H9 (cell line): ENCODE measurements around the gene NOVA2. TPM values are rescaled to one million over a fixed set of nuclear protein-coding genes. Genes with fewer than 3 reads are reported as not detected.

ENCODE experiments used
- DNase-seq: peaks from one replicate; pipeline ENCODE4 v3.0.0-alpha.2; 2017
- H2AFZ ChIP-seq: one replicate; pipeline ENCODE4 v1.6.1; 2013; ENCODE audit warnings: mild to moderate bottlenecking, low read length, control low read depth, moderate library complexity
- H2AK5ac ChIP-seq: 2 replicates; pipeline ENCODE4 v1.6.1; 2013; ENCODE audit warnings: low read length, control low read depth, mixed read lengths; ENCODE audit not compliant: insufficient read length
- H2BK120ac ChIP-seq: one replicate; pipeline ENCODE4 v1.6.1; 2013; ENCODE audit warnings: low read depth, mild to moderate bottlenecking, low read length, control low read depth, inconsistent platforms; ENCODE audit not compliant: poor library complexity, severe bottlenecking
- H2BK12ac ChIP-seq: 2 replicates; pipeline ENCODE4 v1.6.1; 2013; ENCODE audit warnings: low read length, control low read depth, mixed read lengths, low read depth; ENCODE audit not compliant: insufficient read length
- H2BK15ac ChIP-seq: 2 replicates; pipeline ENCODE4 v1.6.1; 2013; ENCODE audit warnings: low read depth, low read length, control low read depth
- H2BK20ac ChIP-seq: one replicate; pipeline ENCODE4 v1.6.1; 2013; ENCODE audit warnings: low read depth, mild to moderate bottlenecking, low read length, control low read depth, inconsistent platforms; ENCODE audit not compliant: poor library complexity, severe bottlenecking
- H2BK5ac ChIP-seq: 2 replicates; pipeline ENCODE4 v1.6.1; 2013; ENCODE audit warnings: low read length, control low read depth, mixed read lengths; ENCODE audit not compliant: insufficient read length
- H3K14ac ChIP-seq: 2 replicates; pipeline ENCODE4 v1.6.1; 2013; ENCODE audit warnings: low read length, control low read depth; ENCODE audit not compliant: insufficient read depth
- H3K18ac ChIP-seq: 2 replicates; pipeline ENCODE4 v1.6.1; 2013; ENCODE audit warnings: low read depth, mild to moderate bottlenecking, mixed read lengths, low read length, control low read depth; ENCODE audit not compliant: insufficient read length
- H3K23ac ChIP-seq: 2 replicates; pipeline ENCODE4 v1.6.1; 2013; ENCODE audit warnings: low read length, control low read depth, mixed read lengths, low read depth; ENCODE audit not compliant: insufficient read length
- H3K23me2 ChIP-seq: 2 replicates; pipeline ENCODE4 v1.6.1; 2013; ENCODE audit warnings: low read depth, mild to moderate bottlenecking, mixed read lengths, low read length, control low read depth; ENCODE audit not compliant: insufficient read length, poor library complexity, severe bottlenecking
- H3K27ac ChIP-seq: 2 replicates; pipeline ENCODE4 v1.5.1; 2013; ENCODE audit warnings: low read length, control low read depth, mixed read lengths, low read depth; ENCODE audit not compliant: insufficient read length
- H3K27me3 ChIP-seq: 2 replicates; pipeline ENCODE4 v1.6.1; 2013; ENCODE audit warnings: low read length, control low read depth, inconsistent platforms; ENCODE audit not compliant: insufficient read depth
- H3K4ac ChIP-seq: 2 replicates; pipeline ENCODE4 v1.6.1; 2013; ENCODE audit warnings: low read depth, mild to moderate bottlenecking, control low read depth, inconsistent platforms, low read length, moderate library complexity
- H3K4me1 ChIP-seq: 2 replicates; pipeline ENCODE4 v1.6.1; 2013; ENCODE audit warnings: low read length, control low read depth, inconsistent platforms; ENCODE audit not compliant: insufficient read depth
- H3K4me2 ChIP-seq: 2 replicates; pipeline ENCODE4 v1.6.1; 2013; ENCODE audit warnings: low read length, control low read depth, mixed read lengths; ENCODE audit not compliant: insufficient read length, insufficient read depth
- H3K56ac ChIP-seq: 2 replicates; pipeline ENCODE4 v1.6.1; 2013; ENCODE audit warnings: low read depth, mild to moderate bottlenecking, mixed read lengths, low read length, control low read depth; ENCODE audit not compliant: insufficient read length
- H3K79me1 ChIP-seq: 2 replicates; pipeline ENCODE4 v1.6.1; 2013; ENCODE audit warnings: low read depth, mild to moderate bottlenecking, moderate library complexity, low read length, control low read depth, inconsistent platforms; ENCODE audit not compliant: insufficient read depth, poor library complexity, severe bottlenecking
- H3K79me2 ChIP-seq: 2 replicates; pipeline ENCODE4 v1.6.1; 2013; ENCODE audit warnings: low read length, control low read depth, inconsistent platforms; ENCODE audit not compliant: insufficient read depth
- H3K9ac ChIP-seq: 2 replicates; pipeline ENCODE4 v1.6.1; 2013; ENCODE audit warnings: low read length, control low read depth, mixed read lengths; ENCODE audit not compliant: insufficient read length; ENCODE audit errors: extremely low read depth
- H3K9me3 ChIP-seq: one replicate; pipeline ENCODE4 v1.6.1; 2013; ENCODE audit warnings: low read depth, low read length, inconsistent platforms; ENCODE audit not compliant: control insufficient read depth
- H3T11ph ChIP-seq: one replicate; pipeline ENCODE4 v1.6.1; 2013; ENCODE audit warnings: mild to moderate bottlenecking, low read length, control low read depth, inconsistent platforms
- H4K20me1 ChIP-seq: one replicate; pipeline ENCODE4 v1.6.1; 2013; ENCODE audit not compliant: control insufficient read depth, insufficient read length, insufficient read depth
- H4K5ac ChIP-seq: 2 replicates; pipeline ENCODE4 v1.6.1; 2013; ENCODE audit warnings: low read depth, mild to moderate bottlenecking, mixed read lengths, low read length, control low read depth; ENCODE audit not compliant: insufficient read length
- H4K8ac ChIP-seq: replicated peaks from 2 replicates; pipeline ENCODE4 v1.6.1; 2013; ENCODE audit warnings: low read length, control low read depth, mixed read lengths, low read depth; ENCODE audit not compliant: insufficient read length
- H4K91ac ChIP-seq: 2 replicates; pipeline ENCODE4 v1.6.1; 2013; ENCODE audit warnings: low read depth, mild to moderate bottlenecking, moderate library complexity, mixed read lengths, low read length, control low read depth; ENCODE audit not compliant: insufficient read length
- H3K27ac Mint-ChIP-seq, 3 experiments: 2 replicates in 2 of 3; 3 replicates in 1 of 3; pipeline ENCODE4 v1.8.0; 2020 to 2021; ENCODE audit warnings: mixed read lengths in 3 of 3, mild to moderate bottlenecking in 1 of 3, moderate library complexity in 1 of 3
- H3K27me3 Mint-ChIP-seq: 2 replicates; pipeline ENCODE4 v1.8.0; 2021; ENCODE audit warnings: low read depth, mild to moderate bottlenecking, moderate library complexity, mixed read lengths
- H3K36me3 Mint-ChIP-seq, 3 experiments: 2 replicates in 2 of 3; 3 replicates in 1 of 3; pipeline ENCODE4 v1.8.0; 2020 to 2021; ENCODE audit warnings: low read depth in 3 of 3, mixed read lengths in 3 of 3; ENCODE audit not compliant: insufficient read depth in 1 of 3
- H3K4me1 Mint-ChIP-seq, 2 experiments: 2 replicates each; pipeline ENCODE4 v1.8.0; 2020; ENCODE audit warnings: mixed read lengths in 2 of 2
- H3K4me3 Mint-ChIP-seq, 2 experiments: 2 replicates in 1 of 2; 3 replicates in 1 of 2; pipeline ENCODE4 v1.8.0; 2020 to 2021; ENCODE audit warnings: mild to moderate bottlenecking in 2 of 2, mixed read lengths in 2 of 2, moderate library complexity in 1 of 2
- H3K9me3 Mint-ChIP-seq, 2 experiments: 2 replicates in 1 of 2; 3 replicates in 1 of 2; pipeline ENCODE4 v1.8.0; 2020; ENCODE audit warnings: mild to moderate bottlenecking in 2 of 2, mixed read lengths in 2 of 2, moderate library complexity in 1 of 2
- CTCF ChIP-seq: fragments of 200-600 bp; sonication (generic); conservative IDR thresholded peaks from 3 replicates; pipeline ENCODE4 v1.8.0; 2021; ENCODE audit warnings: antibody characterized with exemption, mild to moderate bottlenecking
- WGBS: extraction: QIAGEN DNeasy Blood & Tissue Kit; methylation state at CpG from one replicate; pipeline ENCODE4 v1.1.7; 2013; ENCODE audit warnings: missing lambda C conversion rate, low lambda C conversion rate, mixed read lengths; ENCODE audit not compliant: insufficient read length; ENCODE audit errors: extremely low coverage; 5-methylcytosine and 5-hydroxymethylcytosine counted together
- total RNA-seq: library from RNA; stranded (reverse); gene quantifications from 2 replicates; pipeline ENCODE4 v1.2.1, GENCODE V29; 2021

The NOVA2 gene
- total RNA-seq, 1 experiment from 2014 or later = 8.8 TPM

GRCh38 chr19:45918721-45919120, 54.9 kb downstream of the NOVA2 start:
- Histone ChIP-seq H3K18ac (no peak overlapping the region), H4K91ac (no peak overlapping the region), H3K56ac (no peak overlapping the region), H2BK20ac (no peak overlapping the region), H2BK12ac (no peak overlapping the region), H3K4ac (no peak overlapping the region), H3T11ph (no peak overlapping the region), H2AFZ (no peak overlapping the region), H3K27ac (no peak overlapping the region), H3K27me3 (no peaks in the 10 kb centered on the region), H4K8ac (no peak overlapping the region), H3K23me2 (no peaks in the 10 kb centered on the region), H3K9ac (no peak overlapping the region), H3K9me3 (no peaks in the 10 kb centered on the region), H2BK120ac (no peak overlapping the region), H3K79me1 (no peaks in the 10 kb centered on the region), H3K79me2 (no peaks in the 10 kb centered on the region), H3K4me2 (no peak overlapping the region), H4K20me1 (no peaks in the 10 kb centered on the region), H2BK15ac (no peak overlapping the region), H3K14ac (no peak overlapping the region), H3K23ac (no peak overlapping the region), H3K4me1 (no peaks in the 10 kb centered on the region), H4K5ac (no peak overlapping the region), H2BK5ac (no peak overlapping the region), H2AK5ac (no peak overlapping the region)
- no peaks in the 10 kb centered on the region for H3K9me3 Mint-ChIP-seq
- no peaks in the 10 kb centered on the region for H3K36me3 Mint-ChIP-seq
- H3K27me3 Mint-ChIP-seq = peaks cover 16% of the 10 kb centered on the region; the same call in 1 of the 2 replicates
- peaks cover 5 to 11% of the 10 kb centered on the region in 2 experiments for H3K4me1 Mint-ChIP-seq
- TF ChIP-seq CTCF = no peak
- no peak overlapping the region for H3K4me3 Mint-ChIP-seq
- no CpG with 5 or more reads among the region's 4 CpGs for WGBS
- no peak overlapping the region for H3K27ac Mint-ChIP-seq
- DNase-seq = no peak
